Measurements from ENCODE around the gene CEP68. TPM values are rescaled to one million over a fixed set of nuclear protein-coding genes. Genes with fewer than 3 reads are reported as not detected.

CEP68 gene
- total RNA-seq, 1 experiment from 2014 or later = 11.2 TPM

DNA sequence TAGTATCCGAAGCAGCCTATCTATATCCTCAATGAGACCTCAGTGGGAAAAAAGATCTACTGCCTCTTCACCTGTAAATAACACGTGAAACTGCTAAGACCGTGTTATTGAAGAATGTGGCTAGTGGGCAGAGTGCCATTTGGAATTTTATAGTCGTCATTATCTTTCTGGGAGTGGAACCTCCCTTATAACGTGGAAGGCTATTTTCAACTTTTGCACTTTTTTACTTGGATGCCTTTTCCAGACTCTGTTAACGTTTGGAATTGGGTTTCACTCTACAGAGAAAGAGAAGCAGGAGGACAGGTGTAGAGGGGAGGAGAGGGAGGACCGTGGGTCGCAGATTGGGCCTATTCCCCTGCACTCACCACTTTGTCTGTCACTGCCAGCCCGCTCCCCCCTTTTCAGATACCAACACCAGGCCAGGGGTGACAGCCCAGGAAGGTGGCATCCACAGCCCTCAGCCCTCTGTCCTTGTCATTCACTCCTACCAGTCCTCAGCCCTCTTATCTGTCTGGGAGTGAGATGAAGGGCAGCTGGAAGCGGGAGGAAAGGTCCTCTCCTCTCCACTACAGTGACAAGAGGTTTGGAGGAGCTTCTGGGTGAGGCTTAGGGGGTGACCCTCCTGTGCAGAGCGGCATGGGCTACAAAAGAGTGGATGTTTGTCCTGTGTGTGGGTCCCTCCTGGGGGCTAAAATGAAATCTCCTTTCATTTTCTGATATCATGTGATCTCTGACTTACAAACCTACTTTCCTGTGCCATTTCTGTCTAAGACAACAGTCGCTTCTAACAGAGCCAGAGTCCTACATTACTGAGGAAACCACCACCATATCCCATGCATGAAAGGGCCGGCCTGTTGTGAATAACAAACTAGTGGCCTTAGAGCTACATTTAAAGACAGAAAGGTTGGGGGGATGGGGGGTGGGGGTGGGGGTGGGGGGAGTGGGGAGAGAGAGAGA is 23.9 kb upstream of the CEP68 start:
- Histone ChIP-seq H3K79me2 (ENCODE audit: insufficient read depth, low read length) (no peaks in the 10 kb centered on the region), H3K9me3 (ENCODE audit: control insufficient read depth in 1 of 2, insufficient read depth in 1 of 2, low read depth in 1 of 2, low read length in 2 of 2) (no peaks in the 10 kb centered on the region), H3K4me3 (replicated peaks in 1 of 2; ENCODE audit: low read depth in 1 of 2, low read length in 2 of 2) (no peak overlapping the region), H2AFZ (ENCODE audit: low read depth, low read length, poor library complexity, severe bottlenecking) (no peak overlapping the region), H3K9me2 (ENCODE audit: insufficient read depth) (no peaks in the 10 kb centered on the region), H3K4me2 (ENCODE audit: low read length) (no peak overlapping the region), H3K27ac (ENCODE audit: low read depth, low read length) (no peak overlapping the region), H3K9ac (ENCODE audit: low read length) (no peak overlapping the region), H4K20me1 (ENCODE audit: insufficient read depth) (no peaks in the 10 kb centered on the region), H3K36me3 (ENCODE audit: control insufficient read depth in 1 of 2, insufficient read depth in 2 of 2, low read length in 2 of 2) (no peaks in the 10 kb centered on the region), H3K27me3 (ENCODE audit: insufficient read depth, low read length) (no peaks in the 10 kb centered on the region), H3K4me1 (ENCODE audit: control insufficient read depth in 1 of 2, insufficient read depth in 2 of 2, low read length in 2 of 2) (no peaks in the 10 kb centered on the region)
- ChIA-PET POLR2A (no interaction called here), CTCF (interaction anchor here (0.7 to 5.2 kb wide), 2 partner anchors 115 to 589 kb away, joined by 4 to 32 read pairs; no protein-coding TSS in a partner anchor), RAD21 (ENCODE audit: low non-redundant PET in 1 of 2, low total read pairs in 2 of 2, uncharacterized antibody in 2 of 2, unreplicated experiment in 2 of 2) (interaction anchor here (0.6 to 1.2 kb wide), 3 partner anchors 28 to 115 kb away, joined by 3 to 7 read pairs (median 3); no protein-coding TSS in a partner anchor)
- BruUV-seq (replicated peaks) = no TSS peak
- ATAC-seq = no peak
- intact Hi-C loops (cut with micrococcal nuclease) = loop anchor here (2.0 kb wide), 1 partner anchor 115 kb away; no protein-coding TSS in a partner anchor
- DNase-seq (ENCODE audit: low read depth, low spot score) = no peak
- TF ChIP-seq ZFX (IDR thresholded peaks at IDR 0.05) (no peak), ZNF274 (IDR thresholded peaks at IDR 0.05; ENCODE audit: low read depth, low read length) (no peak), CEBPB (IDR thresholded peaks at IDR 0.05; ENCODE audit: low read depth) (no peak), EZH2 (IDR thresholded peaks at IDR 0.05) (no peak), SRF (IDR thresholded peaks at IDR 0.05; ENCODE audit: low read depth) (no peak), ELF1 (IDR thresholded peaks at IDR 0.05; ENCODE audit: borderline replicate concordance, low read depth) (no peak), CBX3 (IDR thresholded peaks at IDR 0.05; ENCODE audit: low read depth) (no peak)
- TF ChIP-seq, protein P1, sequence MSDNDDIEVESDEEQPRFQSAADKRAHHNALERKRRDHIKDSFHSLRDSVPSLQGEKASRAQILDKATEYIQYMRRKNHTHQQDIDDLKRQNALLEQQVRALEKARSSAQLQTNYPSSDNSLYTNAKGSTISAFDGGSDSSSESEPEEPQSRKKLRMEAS (IDR thresholded peaks at IDR 0.05) = no peak
- TF ChIP-seq, protein P2, sequence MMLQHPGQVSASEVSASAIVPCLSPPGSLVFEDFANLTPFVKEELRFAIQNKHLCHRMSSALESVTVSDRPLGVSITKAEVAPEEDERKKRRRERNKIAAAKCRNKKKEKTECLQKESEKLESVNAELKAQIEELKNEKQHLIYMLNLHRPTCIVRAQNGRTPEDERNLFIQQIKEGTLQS (IDR thresholded peaks at IDR 0.05) = no peak
